HG02981 (cell line): ENCODE results near the gene PARPBP.
A peak's percentile ranks its signal among the peaks of the same experiment; 100 is the strongest.
"Not testable (repeated sequence)": the region's sequence is repeated elsewhere in the genome, so short reads cannot be mapped to it uniquely, and the experiment has no call there.

ENCODE experiments used
- ATAC-seq: cut with Tn5 transposase; IDR thresholded peaks from one replicate; pipeline ENCODE4 v1.9.1; 2021; ENCODE audit warnings: mild to moderate bottlenecking, moderate library complexity; ENCODE audit not compliant: unreplicated experiment

The PARPBP gene

GRCh38 chr12:102147062-102147587 lies 27.1 kb downstream of the PARPBP start:
- not testable (repeated sequence) for ATAC-seq

- ATAC-seq: not testable (repeated sequence)
These were observed 35.2 kb downstream of the PARPBP start for GRCh38 chr12:102155206-102155605.

GRCh38 chr12:102163383-102163782 lies 43.4 kb downstream of the PARPBP start:
- no peak for ATAC-seq

DNA sequence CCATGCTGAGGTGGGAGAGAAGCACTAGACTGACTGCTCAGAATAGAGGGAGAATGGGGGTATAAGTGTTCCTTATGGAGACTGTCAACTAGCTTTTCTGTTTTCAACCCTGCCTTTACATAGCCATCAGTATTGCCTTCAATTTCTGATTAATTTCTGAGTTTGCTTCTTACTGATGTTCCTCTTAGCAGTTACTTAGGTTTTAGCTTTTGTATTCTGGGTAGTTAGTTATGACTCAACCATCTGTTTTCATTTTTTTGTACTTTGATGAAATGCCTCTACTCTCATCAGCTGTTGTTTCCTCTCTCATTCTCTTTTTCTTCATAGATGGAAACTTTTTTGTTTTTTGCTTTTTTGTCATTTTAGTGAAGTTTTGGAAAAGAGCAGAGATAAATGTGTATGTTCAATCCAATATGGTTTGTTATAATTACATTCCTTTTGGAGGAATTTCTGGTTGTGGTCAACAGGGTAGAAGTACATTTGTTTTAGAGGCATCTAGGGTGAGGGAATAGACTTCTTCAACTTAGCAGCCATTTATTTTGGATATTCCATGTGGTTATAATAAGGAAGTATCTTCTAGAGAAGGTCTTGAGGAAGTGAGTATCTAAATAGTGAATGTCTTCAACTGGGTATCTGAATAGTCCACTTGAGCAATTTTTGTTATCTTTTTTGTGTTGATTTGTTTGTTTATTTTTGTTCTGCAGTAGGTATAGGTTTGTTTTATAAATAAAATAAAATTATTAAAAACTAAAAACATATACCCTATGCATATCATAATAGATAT lies 48.0 kb downstream of the PARPBP start:
- no peak for ATAC-seq

DNA sequence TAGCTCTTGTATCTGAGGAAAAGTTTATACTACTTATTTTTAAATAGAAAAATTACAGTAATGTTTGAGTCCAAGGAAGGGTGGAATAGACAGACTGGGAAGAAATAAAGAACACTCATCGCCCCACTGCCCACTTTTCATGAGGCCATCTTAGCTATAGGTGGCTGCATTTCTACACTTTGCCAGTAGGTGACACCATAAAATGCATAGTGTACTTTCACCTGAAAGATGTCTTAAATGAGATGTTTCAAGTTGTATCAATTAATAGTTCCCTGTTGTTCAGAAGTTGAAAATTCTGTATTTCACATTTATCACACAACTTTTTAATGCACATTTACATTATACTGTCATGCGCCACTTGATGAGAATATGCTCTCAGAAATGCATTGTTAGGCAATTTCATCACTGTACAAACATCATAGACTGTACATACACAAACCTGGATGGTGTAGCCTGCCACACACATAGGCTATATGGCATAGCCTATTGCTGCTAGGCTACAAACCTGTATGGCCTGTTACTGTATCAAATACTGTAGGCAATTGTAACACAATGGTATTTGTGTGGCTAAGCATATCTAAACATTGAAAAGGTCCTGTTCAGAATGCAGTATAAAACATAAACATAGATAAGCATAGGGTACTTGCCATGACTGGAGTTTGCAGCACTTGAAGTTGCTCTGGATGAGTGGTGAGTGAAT lies 50.1 kb downstream of the PARPBP start:
- ATAC-seq: no peak

GRCh38 chr12:102171951-102172350 lies 52.0 kb downstream of the PARPBP start:
- ATAC-seq: no peak

DNA sequence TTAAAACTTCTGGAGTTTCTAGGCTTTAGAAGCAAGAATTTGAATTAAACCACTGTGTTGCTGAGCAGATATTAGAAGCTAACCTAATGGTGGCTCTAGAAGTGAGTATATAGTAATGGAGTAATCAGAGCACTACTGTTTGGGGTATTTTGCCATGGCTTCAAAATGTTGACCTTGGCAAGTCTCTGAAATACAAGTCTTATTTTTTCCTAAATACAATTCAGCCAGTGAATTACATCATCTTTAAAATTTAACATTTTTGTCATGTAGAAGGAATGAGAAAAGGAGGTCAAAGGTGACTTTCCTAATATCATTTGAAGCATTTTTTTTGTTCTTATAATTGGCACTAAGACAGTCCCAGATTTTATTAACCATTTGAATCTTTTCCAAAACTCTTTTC lies 52.5 kb downstream of the PARPBP start:
- no peak for ATAC-seq

DNA sequence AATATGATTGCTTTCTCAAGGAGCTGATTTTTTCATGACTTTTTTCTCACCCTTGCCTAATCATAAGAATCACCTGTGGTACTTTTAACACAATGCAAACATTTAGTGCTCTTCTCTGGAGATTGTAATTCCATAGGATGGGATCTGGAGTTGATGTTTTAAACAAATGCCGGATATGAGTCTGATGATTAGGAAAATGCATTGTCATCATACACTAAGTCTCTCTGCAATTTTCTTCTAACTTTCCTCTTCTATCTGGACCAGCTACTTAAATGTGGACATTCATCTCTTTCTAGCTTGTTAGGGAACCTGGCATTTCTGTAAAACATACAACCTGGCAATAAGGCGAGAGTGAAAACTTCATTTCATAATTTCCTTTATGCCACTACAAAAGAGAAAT lies 54.1 kb downstream of the PARPBP start:
- ATAC-seq: no peak

GRCh38 chr12:102174761-102175160 lies 54.8 kb downstream of the PARPBP start:
- no peak for ATAC-seq

DNA sequence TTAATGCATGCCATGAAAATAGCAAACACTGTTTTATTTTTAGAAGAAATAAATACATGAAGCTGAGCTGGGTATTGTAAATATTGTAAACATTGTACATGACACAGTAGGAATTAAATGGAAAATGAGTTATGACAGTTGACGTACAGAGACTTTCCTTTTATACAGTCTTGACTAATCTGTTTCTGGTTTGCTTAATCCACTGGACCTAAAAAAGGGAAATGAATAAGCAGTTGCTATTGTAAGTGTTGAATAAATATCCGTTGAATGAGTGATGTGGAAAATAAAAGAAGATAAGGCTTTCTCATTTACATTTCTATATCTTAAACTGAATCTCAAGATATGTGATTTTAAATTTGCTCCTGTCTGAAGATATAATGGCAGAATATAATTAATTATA lies 62.7 kb downstream of the PARPBP start:
- ATAC-seq: no peak

- no peak for ATAC-seq
These were observed 75.8 kb downstream of the PARPBP start for GRCh38 chr12:102195826-102196225.

DNA sequence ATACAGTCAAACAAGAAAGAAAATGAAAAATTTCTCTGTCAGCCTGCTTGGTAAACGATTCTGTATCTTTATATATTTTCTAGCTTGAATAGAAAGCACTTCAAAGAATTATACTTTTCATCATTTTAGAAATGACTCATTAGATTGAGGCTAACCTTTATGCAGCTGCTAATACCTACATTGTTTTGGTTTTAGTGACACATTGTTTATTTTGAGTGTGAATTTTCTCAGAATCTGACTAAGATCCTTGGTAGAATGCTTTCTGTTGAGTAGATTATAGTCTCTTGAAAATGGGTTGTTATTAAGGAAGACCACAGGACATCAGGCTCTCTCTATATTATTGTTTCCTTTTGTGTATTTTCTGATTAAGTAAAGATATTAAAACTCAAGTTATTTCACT lies 77.8 kb downstream of the PARPBP start, which contains the start of gene PMCH:
PMCH (minus strand) TSS at position 45 of the 400 bp plus-strand sequence. CDS start 63 bp downstream, outside the sequence.
- ATAC-seq: peak; percentile 73

DNA sequence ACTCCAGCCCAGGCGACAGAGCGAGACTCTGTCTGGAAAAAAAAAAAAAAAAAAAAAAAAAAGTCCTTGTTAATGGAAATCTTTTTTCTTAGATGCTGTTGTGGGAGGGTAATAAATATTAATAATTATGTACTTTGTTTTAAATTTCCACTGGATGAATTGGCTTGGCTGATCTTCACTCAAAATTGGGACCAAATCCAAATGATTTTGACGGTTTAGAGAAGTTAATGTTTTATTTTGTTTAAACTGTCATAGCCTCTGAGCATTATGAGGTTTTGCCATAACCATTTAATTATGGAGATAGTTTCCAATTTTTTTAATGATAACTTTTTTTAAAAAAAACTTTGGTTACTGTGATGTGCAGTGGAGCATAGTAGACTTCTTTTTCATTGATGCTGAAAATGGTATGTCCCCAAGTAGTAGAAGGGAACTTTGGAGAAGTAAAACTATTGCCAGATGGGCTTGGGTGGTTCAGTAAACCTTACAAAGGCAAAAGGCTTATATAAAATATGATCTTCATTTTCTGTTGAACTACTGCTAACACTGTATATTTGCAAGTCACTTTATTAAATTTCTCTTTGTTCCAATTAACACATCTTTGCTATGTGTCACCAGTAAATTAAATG lies 81.6 kb downstream of the PARPBP start:
- no peak for ATAC-seq

- ATAC-seq: no peak
These were observed 82.6 kb downstream of the PARPBP start for GRCh38 chr12:102202556-102202955.

DNA sequence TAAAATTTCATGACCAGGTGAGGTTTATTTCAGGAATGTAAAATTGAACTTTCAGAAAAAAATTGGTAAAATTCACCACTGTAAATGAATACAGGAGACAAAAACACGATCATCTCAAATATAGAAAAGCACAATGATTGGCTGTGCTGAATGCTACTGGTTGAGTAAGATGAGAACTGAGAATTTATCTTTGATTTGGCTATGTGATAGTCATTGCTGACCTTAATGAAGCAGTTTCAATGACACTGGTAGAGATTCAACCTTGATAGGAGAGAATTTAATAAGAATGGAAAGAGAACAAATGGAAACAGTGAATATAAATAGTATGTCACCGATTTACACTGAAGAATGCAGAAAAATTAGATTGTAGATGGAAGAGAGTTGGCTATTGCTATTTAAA lies 84.0 kb downstream of the PARPBP start:
- no peak for ATAC-seq

GRCh38 chr12:102215992-102216691 lies 96.2 kb downstream of the PARPBP start:
- no peak for ATAC-seq

DNA sequence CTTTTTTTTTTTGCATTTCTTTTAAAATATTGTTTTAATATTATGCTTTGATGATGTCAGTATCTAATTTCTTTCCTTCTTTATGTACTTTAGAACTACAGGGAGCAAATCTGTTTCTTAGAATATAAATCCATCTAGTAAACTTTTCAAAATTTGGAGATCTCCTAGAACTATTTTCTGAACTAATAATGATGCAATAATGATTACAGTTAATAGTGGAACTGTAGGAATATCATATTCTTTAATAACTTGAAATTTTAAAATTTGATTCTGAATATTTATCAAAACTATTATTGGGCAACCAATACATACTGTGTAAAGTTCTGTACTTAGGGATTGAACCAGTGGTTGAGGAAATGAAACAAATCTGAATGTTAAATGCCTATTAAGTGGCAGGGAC lies 100.8 kb downstream of the PARPBP start:
- no peak for ATAC-seq

DNA sequence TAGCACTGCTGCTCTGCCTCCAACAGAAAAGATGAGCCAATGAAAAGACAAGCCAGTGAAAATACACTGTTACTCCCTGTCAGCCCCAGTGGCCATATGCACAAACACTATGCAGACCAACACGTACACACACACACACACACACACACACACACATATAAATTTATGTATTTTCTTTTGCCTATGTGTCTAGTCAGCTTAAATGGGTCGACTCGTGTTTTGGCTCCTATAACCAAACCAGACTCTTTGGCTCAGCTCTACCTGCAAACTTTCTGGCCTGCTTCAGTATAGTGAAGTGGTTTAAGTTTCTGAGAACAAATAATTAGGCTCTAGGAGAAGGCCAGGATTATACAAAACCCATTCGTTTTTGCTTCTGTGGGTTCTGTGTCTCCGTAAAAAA lies 108.0 kb downstream of the PARPBP start:
- no peak for ATAC-seq

DNA sequence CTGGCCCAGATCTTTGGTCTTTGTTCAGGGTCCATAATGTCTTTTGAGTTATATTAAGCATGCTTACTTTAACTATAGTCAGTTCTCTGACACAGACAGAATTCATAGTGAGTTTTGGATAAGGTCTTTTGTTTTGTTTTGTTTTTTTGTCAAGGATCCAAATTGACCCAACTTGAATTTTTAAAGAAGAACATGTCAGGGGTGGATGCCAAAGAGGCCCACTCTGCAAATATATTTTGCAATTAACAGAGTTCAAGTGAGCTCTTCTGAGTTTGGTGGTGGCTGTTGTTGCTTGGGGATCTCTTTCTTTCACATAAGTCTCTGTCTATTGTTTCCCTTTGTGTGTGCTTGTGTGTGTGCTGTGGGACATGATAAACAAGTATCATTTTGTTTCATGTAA lies 112.1 kb downstream of the PARPBP start:
- no peak for ATAC-seq

- no peak for ATAC-seq
These were observed 112.5 kb downstream of the PARPBP start for GRCh38 chr12:102232446-102232845.

DNA sequence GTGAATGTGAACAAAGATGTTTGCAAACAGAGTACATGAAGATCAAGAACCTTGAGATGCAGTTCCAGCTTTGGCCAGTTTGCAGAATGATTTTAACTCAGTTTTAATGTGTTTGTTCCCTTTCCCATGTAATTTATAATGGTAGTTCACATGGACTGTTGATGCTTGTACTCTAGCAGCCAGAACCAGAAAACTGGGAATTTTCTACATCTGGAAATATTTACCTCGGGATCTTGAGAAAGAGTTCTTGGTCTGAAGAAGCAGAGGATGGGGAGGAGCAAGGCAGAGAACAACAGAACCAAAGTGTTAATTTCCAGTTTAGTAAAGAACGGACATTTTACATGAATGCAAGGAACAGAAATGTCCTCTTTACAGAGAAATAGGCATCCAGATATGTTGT lies 114.6 kb downstream of the PARPBP start:
- ATAC-seq: no peak
